OCI-LY7 (cell line): ENCODE results near the gene PRMT1. TPM values are rescaled to one million over a fixed set of nuclear protein-coding genes. Genes with fewer than 3 reads are reported as not detected.

Experiments
- BruUV-seq: library from RNA; stranded (reverse); fragments of 400-500 nt; replicated peaks from 2 replicates; lab custom pipeline; 2021; lab: Mats Ljungman, UMichigan
- CTCF ChIA-PET: fragments of 300-600 bp; sonication (Branson Sonifier 250); formaldehyde crosslinking; loops from one replicate; lab custom pipeline; 2022; ENCODE audit warnings: antibody characterized with exemption; ENCODE audit not compliant: unreplicated experiment; lab: Charles Lee
- POLR2A ChIA-PET: fragments of 300-600 bp; sonication (Branson Sonifier 250); formaldehyde crosslinking; loops from one replicate; lab custom pipeline; 2022; ENCODE audit warnings: antibody characterized with exemption; lab: Charles Lee
- DNase-seq: peaks from one replicate; pipeline ENCODE4 v3.0.0-alpha.2; 2015; ENCODE audit warnings: low spot score
- H2AFZ ChIP-seq: fragments of 200-600 bp; sonication (generic), shearing (Covaris generic); 2 replicates; pipeline ENCODE4 v1.6.1; 2014; ENCODE audit warnings: mild to moderate bottlenecking, antibody characterized with exemption, low read length, moderate library complexity
- H3K27ac ChIP-seq: fragments of 200-600 bp; sonication (generic); 2 replicates; pipeline ENCODE4 v1.5.1; 2014; ENCODE audit warnings: mixed run types, low read depth, mild to moderate bottlenecking, moderate library complexity, low read length, inconsistent platforms; ENCODE audit not compliant: poor library complexity, severe bottlenecking
- H3K36me3 ChIP-seq: fragments of 200-600 bp; sonication (generic); 2 replicates; pipeline ENCODE4 v1.6.1; 2014; ENCODE audit warnings: mild to moderate bottlenecking, antibody characterized with exemption, low read length, moderate library complexity, mixed read lengths; ENCODE audit not compliant: insufficient read depth
- H3K4me1 ChIP-seq: fragments of 200-600 bp; sonication (generic); 2 replicates; pipeline ENCODE4 v1.5.1; 2014; ENCODE audit warnings: mild to moderate bottlenecking, low read length; ENCODE audit not compliant: insufficient read depth, poor library complexity, severe bottlenecking
- H3K4me2 ChIP-seq: fragments of 200-600 bp; sonication (generic); 2 replicates; pipeline ENCODE4 v1.6.1; 2014; ENCODE audit warnings: mild to moderate bottlenecking, low read length
- H3K4me3 ChIP-seq: fragments of 200-600 bp; sonication (generic); 2 replicates; pipeline ENCODE4 v1.5.1; 2014; ENCODE audit warnings: mild to moderate bottlenecking, low read depth, low read length; ENCODE audit not compliant: poor library complexity, severe bottlenecking
- H3K79me2 ChIP-seq: fragments of 200-600 bp; sonication (generic); 2 replicates; pipeline ENCODE4 v1.6.1; 2016; ENCODE audit warnings: low read depth, mild to moderate bottlenecking, low read length, moderate library complexity, mixed read lengths; ENCODE audit not compliant: insufficient read depth
- H3K9me2 ChIP-seq: fragments of 200-600 bp; sonication (generic); 2 replicates; pipeline ENCODE4 v1.6.1; 2016; ENCODE audit warnings: mild to moderate bottlenecking, low read length, mixed read lengths; ENCODE audit not compliant: insufficient read depth
- H3K9me3 ChIP-seq: fragments of 200-600 bp; sonication (generic); 2 replicates; pipeline ENCODE4 v1.6.1; 2014; ENCODE audit warnings: mild to moderate bottlenecking, mixed run types, low read length, mixed read lengths
- H4K20me1 ChIP-seq: fragments of 200-600 bp; sonication (generic); 2 replicates; pipeline ENCODE4 v1.6.1; 2014; ENCODE audit warnings: mild to moderate bottlenecking, antibody characterized with exemption, low read length, moderate library complexity, mixed read lengths; ENCODE audit not compliant: insufficient read depth
- EZH2phosphoT487 ChIP-seq: fragments of 200-600 bp; sonication (generic); IDR thresholded peaks from 2 replicates; pipeline ENCODE4 v1.6.1; 2018; ENCODE audit warnings: low read depth, borderline replicate concordance, mild to moderate bottlenecking, mixed run types, antibody characterized with exemption, low read length, moderate library complexity, mixed read lengths
- intact Hi-C: fragments of 100-400 bp; cut with micrococcal nuclease; formaldehyde crosslinking; loops from one replicate; pipeline ENCODE4 v1.10.0; 2022; ENCODE audit not compliant: unreplicated experiment
- total RNA-seq, 2 experiments: library from RNA; depleted of rRNA in 1 of 2; stranded (reverse); fragments of >200 nt in 1 of 2; shearing (Covaris generic) in 1 of 2; gene quantifications; 2 replicates each; pipeline ENCODE4 v1.2.3, GENCODE V29; 2014 to 2022
- TF ChIP-seq, protein P1 (sequence below): fragments of 200-600 bp; sonication (generic); conservative IDR thresholded peaks from 2 replicates; pipeline ENCODE4 v1.5.1; 2014; ENCODE audit warnings: mild to moderate bottlenecking, antibody characterized with exemption, low read length, moderate library complexity, mixed read lengths

Gene PRMT1
- total RNA-seq, 2 experiments from 2014 or later, result 266 to 403 TPM

DNA sequence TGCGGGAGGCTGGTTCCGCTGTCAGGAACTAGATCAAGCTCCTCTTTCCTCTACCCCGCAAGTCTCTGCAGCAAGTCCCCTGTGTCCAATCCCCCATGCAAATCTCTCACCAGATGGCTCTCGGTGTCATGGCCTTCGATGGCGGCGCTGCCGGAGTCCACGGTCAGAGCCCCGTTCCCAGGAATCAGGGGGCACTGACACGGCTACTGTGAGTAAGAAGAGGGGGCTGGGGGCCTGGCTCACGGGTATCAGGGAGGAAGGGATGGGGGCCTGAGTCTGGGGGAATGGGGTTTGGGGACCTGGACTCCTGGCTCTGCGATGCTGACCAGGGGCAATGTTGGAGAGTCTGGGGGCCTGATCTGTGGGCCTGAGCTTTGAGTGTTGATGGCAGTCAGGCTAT is 31.1 kb upstream of the PRMT1 start:
- intact Hi-C loops, result no loop called here
- H3K9me3 ChIP-seq, result no peaks in the 10 kb centered on the region
- no peak overlapping the region for H2AFZ ChIP-seq
- no peak overlapping the region for H3K27ac ChIP-seq
- no peaks in the 10 kb centered on the region for H3K9me2 ChIP-seq
- H3K36me3 ChIP-seq, result peaks cover 41% of the 10 kb centered on the region
- H3K4me2 ChIP-seq, result no peak overlapping the region
- ChIA-PET POLR2A (no interaction called here), CTCF (no interaction called here)
- no peak overlapping the region for H3K4me3 ChIP-seq
- peaks cover 14% of the 10 kb centered on the region for H3K4me1 ChIP-seq
- H3K79me2 ChIP-seq, result peaks cover 26% of the 10 kb centered on the region
- no peak for TF ChIP-seq EZH2phosphoT487
- TF ChIP-seq, protein P1, sequence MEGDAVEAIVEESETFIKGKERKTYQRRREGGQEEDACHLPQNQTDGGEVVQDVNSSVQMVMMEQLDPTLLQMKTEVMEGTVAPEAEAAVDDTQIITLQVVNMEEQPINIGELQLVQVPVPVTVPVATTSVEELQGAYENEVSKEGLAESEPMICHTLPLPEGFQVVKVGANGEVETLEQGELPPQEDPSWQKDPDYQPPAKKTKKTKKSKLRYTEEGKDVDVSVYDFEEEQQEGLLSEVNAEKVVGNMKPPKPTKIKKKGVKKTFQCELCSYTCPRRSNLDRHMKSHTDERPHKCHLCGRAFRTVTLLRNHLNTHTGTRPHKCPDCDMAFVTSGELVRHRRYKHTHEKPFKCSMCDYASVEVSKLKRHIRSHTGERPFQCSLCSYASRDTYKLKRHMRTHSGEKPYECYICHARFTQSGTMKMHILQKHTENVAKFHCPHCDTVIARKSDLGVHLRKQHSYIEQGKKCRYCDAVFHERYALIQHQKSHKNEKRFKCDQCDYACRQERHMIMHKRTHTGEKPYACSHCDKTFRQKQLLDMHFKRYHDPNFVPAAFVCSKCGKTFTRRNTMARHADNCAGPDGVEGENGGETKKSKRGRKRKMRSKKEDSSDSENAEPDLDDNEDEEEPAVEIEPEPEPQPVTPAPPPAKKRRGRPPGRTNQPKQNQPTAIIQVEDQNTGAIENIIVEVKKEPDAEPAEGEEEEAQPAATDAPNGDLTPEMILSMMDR, result no peak
- DNase-seq, result no peak
- no TSS peak for BruUV-seq
- no peaks in the 10 kb centered on the region; the same call in 1 of the 2 replicates for H4K20me1 ChIP-seq

- TF ChIP-seq EZH2phosphoT487, result no peak
- TF ChIP-seq, protein P1, result no peak
- no peak for DNase-seq
- H3K9me3 ChIP-seq, result no peaks in the 10 kb centered on the region
- CTCF ChIA-PET, result no interaction called here
- no peak overlapping the region for H3K27ac ChIP-seq
- peaks cover 23% of the 10 kb centered on the region for H3K79me2 ChIP-seq
- H3K4me1 ChIP-seq, result peaks cover 14% of the 10 kb centered on the region
- H3K4me2 ChIP-seq, result no peak overlapping the region
- POLR2A ChIA-PET, result no interaction called here
- no peak overlapping the region for H3K4me3 ChIP-seq
- no peaks in the 10 kb centered on the region; the same call in 1 of the 2 replicates for H4K20me1 ChIP-seq
- BruUV-seq, result no TSS peak
- H3K36me3 ChIP-seq, result peaks cover 45% of the 10 kb centered on the region
- no peak overlapping the region for H2AFZ ChIP-seq
- H3K9me2 ChIP-seq, result no peaks in the 10 kb centered on the region
- intact Hi-C loops, result no loop called here
Measured at GRCh38 chr19:49646586-49646985, 30.5 kb upstream of the PRMT1 start.

GRCh38 chr19:49651029-49651819 is 25.8 kb upstream of the PRMT1 start:
- no TSS peak for BruUV-seq
- H3K4me1 ChIP-seq, result no peaks in the 10 kb centered on the region
- no peak for DNase-seq
- TF ChIP-seq, protein P1, result no peak
- TF ChIP-seq EZH2phosphoT487, result no peak
- peaks cover 81% of the 10 kb centered on the region for H3K36me3 ChIP-seq
- ChIA-PET POLR2A (no interaction called here), CTCF (no interaction called here)
- no peaks in the 10 kb centered on the region for H3K9me2 ChIP-seq
- no peaks in the 10 kb centered on the region for H3K79me2 ChIP-seq
- intact Hi-C loops, result no loop called here
- no peak overlapping the region for H3K4me3 ChIP-seq
- no peaks in the 10 kb centered on the region for H4K20me1 ChIP-seq
- H3K27ac ChIP-seq, result no peak overlapping the region
- no peaks in the 10 kb centered on the region for H3K9me3 ChIP-seq
- H3K4me2 ChIP-seq, result no peak overlapping the region
- H2AFZ ChIP-seq, result no peak overlapping the region
